Loucy (cell line): ENCODE results near the gene ROBO2.

Source experiments
- H2AFZ ChIP-seq: fragments of 200-600 bp; sonication (generic); 2 replicates; pipeline ENCODE4 v1.6.0; 2016; ENCODE audit warnings: antibody characterized with exemption, mild to moderate bottlenecking, low read length, moderate library complexity
- H3F3A ChIP-seq: fragments of 200-600 bp; 2 replicates; pipeline ENCODE4 v1.6.0; 2016; ENCODE audit warnings: antibody characterized with exemption, low read depth, mild to moderate bottlenecking
- H3K27me3 ChIP-seq: fragments of 200-600 bp; sonication (generic); 2 replicates; pipeline ENCODE4 v1.6.1; 2014; ENCODE audit warnings: low read length, mild to moderate bottlenecking; ENCODE audit not compliant: insufficient read depth, poor library complexity, severe bottlenecking
- H3K36me3 ChIP-seq: fragments of 200-600 bp; sonication (generic); 2 replicates; pipeline ENCODE4 v1.6.1; 2016; ENCODE audit warnings: low read length; ENCODE audit not compliant: insufficient read depth
- H3K4me1 ChIP-seq: fragments of 200-600 bp; sonication (generic); 2 replicates; pipeline ENCODE4 v1.5.1; 2014; ENCODE audit warnings: low read length, mild to moderate bottlenecking; ENCODE audit not compliant: insufficient read depth, poor library complexity, severe bottlenecking
- H3K4me2 ChIP-seq: fragments of 200-600 bp; sonication (generic); 2 replicates; pipeline ENCODE4 v1.6.0; 2014; ENCODE audit warnings: antibody characterized with exemption, low read length, low read depth, mild to moderate bottlenecking; ENCODE audit not compliant: poor library complexity, severe bottlenecking
- H3K4me3 ChIP-seq: fragments of 200-600 bp; sonication (generic); 2 replicates; pipeline ENCODE4 v1.5.1; 2014; ENCODE audit warnings: low read length, mild to moderate bottlenecking, mixed read lengths; ENCODE audit not compliant: poor library complexity, severe bottlenecking
- H3K79me2 ChIP-seq: fragments of 200-600 bp; sonication (generic); 2 replicates; pipeline ENCODE4 v1.6.1; 2014; ENCODE audit warnings: low read length; ENCODE audit not compliant: insufficient read depth
- H3K9ac ChIP-seq: fragments of 200-600 bp; sonication (generic); 2 replicates; pipeline ENCODE4 v1.6.0; 2014; ENCODE audit warnings: mild to moderate bottlenecking, low read depth, low read length, moderate library complexity; ENCODE audit not compliant: poor library complexity, severe bottlenecking
- H3K9me2 ChIP-seq: fragments of 200-600 bp; sonication (generic); replicated peaks from 2 replicates; pipeline ENCODE4 v1.6.1; 2016; ENCODE audit warnings: low read depth, low read length, mixed read lengths
- H3K9me3 ChIP-seq: fragments of 200-600 bp; sonication (generic); 2 replicates; pipeline ENCODE4 v1.6.1; 2014; ENCODE audit warnings: mild to moderate bottlenecking, antibody characterized with exemption, low read length, low read depth; ENCODE audit not compliant: insufficient read depth
- H4K20me1 ChIP-seq: fragments of 200-600 bp; sonication (generic); 2 replicates; pipeline ENCODE4 v1.6.0; 2014; ENCODE audit warnings: antibody characterized with exemption, low read length, mild to moderate bottlenecking; ENCODE audit not compliant: insufficient read depth, poor library complexity, severe bottlenecking
- EZH2phosphoT487 ChIP-seq: fragments of 200-600 bp; IDR thresholded peaks from 2 replicates; pipeline ENCODE4 v1.6.1; 2018; ENCODE audit warnings: antibody characterized with exemption, mild to moderate bottlenecking, moderate library complexity, borderline replicate concordance
- TF ChIP-seq, protein P1 (sequence below): fragments of 200-600 bp; sonication (generic); conservative IDR thresholded peaks from 2 replicates; pipeline ENCODE4 v1.5.1; 2014; ENCODE audit warnings: mild to moderate bottlenecking, antibody characterized with exemption, low read length

ROBO2 gene

DNA sequence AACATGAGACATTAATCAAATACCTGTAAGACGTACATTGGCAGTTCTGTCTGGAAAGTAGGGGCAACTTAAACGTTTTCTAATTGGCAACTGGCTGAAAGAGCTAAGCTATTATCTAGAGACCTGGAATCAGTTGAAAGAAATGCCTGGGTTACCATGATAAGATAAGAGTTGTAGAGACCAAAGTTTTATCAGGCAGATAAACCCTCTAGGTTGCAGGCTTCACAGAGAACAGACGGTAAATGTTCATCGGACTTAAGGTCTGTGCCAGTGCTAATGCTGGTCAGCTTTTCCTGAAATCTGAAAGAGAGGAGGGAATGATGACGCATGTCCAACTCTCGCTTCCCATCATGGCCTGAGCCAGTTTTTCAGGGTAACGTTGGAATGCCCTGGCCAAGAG lies 196.2 kb downstream of the ROBO2 start:
- Histone ChIP-seq H3K4me3 (no peak overlapping the region), H3K9ac (no peak overlapping the region), H3K27me3 (no peaks in the 10 kb centered on the region), H3K4me1 (no peaks in the 10 kb centered on the region), H3K79me2 (no peaks in the 10 kb centered on the region), H3K4me2 (no peak overlapping the region), H3F3A (no peaks in the 10 kb centered on the region), H3K36me3 (no peaks in the 10 kb centered on the region), H2AFZ (no peak overlapping the region), H3K9me3 (no peaks in the 10 kb centered on the region), H3K9me2 (no peaks in the 10 kb centered on the region), H4K20me1 (no peaks in the 10 kb centered on the region)
- no peak for TF ChIP-seq EZH2phosphoT487
- TF ChIP-seq, protein P1, sequence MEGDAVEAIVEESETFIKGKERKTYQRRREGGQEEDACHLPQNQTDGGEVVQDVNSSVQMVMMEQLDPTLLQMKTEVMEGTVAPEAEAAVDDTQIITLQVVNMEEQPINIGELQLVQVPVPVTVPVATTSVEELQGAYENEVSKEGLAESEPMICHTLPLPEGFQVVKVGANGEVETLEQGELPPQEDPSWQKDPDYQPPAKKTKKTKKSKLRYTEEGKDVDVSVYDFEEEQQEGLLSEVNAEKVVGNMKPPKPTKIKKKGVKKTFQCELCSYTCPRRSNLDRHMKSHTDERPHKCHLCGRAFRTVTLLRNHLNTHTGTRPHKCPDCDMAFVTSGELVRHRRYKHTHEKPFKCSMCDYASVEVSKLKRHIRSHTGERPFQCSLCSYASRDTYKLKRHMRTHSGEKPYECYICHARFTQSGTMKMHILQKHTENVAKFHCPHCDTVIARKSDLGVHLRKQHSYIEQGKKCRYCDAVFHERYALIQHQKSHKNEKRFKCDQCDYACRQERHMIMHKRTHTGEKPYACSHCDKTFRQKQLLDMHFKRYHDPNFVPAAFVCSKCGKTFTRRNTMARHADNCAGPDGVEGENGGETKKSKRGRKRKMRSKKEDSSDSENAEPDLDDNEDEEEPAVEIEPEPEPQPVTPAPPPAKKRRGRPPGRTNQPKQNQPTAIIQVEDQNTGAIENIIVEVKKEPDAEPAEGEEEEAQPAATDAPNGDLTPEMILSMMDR = no peak

DNA sequence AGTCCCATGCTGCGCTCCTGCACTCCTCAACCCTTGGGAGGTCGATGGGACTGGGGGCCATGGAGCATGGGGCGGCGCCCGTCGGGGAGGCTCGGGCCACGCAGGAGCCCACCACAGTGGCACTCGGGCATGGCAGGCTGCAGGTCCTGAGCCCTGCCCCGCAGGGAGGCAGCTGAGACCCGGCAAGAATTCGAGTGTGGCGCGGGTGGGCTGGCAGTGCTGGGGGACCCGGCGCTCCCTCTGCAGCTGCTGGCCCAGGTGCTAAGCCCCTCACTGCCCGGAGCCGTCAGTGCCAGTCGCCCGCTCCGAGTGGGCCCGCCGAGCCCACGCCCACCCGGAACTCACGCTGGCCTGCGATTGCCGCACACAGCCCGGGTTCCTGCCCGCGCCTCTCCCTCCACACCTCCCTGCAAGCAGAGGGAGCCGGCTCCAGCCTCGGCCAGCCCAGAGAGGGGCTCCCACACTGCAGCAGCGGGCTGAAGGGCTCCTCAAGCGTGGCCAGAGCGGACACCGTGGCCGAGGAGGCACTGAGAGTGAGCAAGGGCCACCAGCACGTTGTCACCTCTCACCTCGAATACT lies 200.3 kb downstream of the ROBO2 start:
- no peaks in the 10 kb centered on the region for H3K79me2 ChIP-seq
- H3K4me1 ChIP-seq = no peaks in the 10 kb centered on the region
- H3K4me3 ChIP-seq = no peak overlapping the region
- H3K9ac ChIP-seq = no peak overlapping the region
- no peak for TF ChIP-seq EZH2phosphoT487
- TF ChIP-seq, protein P1 = no peak
- H4K20me1 ChIP-seq = no peaks in the 10 kb centered on the region
- H3K9me2 ChIP-seq = no peaks in the 10 kb centered on the region
- H3F3A ChIP-seq = no peaks in the 10 kb centered on the region
- H3K9me3 ChIP-seq = no peaks in the 10 kb centered on the region
- no peaks in the 10 kb centered on the region for H3K36me3 ChIP-seq
- no peaks in the 10 kb centered on the region for H3K27me3 ChIP-seq
- no peak overlapping the region for H2AFZ ChIP-seq
- no peak overlapping the region for H3K4me2 ChIP-seq

DNA sequence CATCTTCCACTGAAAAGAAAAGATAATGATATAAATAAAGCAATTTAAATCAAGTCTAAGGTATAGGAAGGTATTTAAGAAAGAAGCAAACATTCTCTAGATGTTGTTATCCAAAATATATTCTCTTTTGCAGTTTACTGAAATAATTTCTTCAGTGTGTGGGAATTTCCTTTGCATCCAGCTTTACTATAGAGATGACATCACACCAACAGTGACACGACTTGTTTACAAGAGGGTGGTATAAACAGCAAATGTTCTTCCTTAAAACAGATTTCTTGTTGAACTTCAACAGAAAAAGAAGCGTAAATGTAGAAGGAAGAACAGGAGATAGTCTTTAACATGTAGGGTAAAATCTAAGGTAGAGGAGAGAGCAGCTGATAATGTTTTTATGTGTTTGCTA lies 202.5 kb downstream of the ROBO2 start:
- H3K27me3 ChIP-seq = no peaks in the 10 kb centered on the region
- no peaks in the 10 kb centered on the region for H3K36me3 ChIP-seq
- no peak overlapping the region for H3K9ac ChIP-seq
- no peaks in the 10 kb centered on the region for H3K4me1 ChIP-seq
- H3K9me3 ChIP-seq = no peaks in the 10 kb centered on the region
- TF ChIP-seq EZH2phosphoT487 = no peak
- TF ChIP-seq, protein P1 = no peak
- H3K4me2 ChIP-seq = no peak overlapping the region
- H3K79me2 ChIP-seq = no peaks in the 10 kb centered on the region
- no peaks in the 10 kb centered on the region for H4K20me1 ChIP-seq
- H2AFZ ChIP-seq = no peak overlapping the region
- no peaks in the 10 kb centered on the region for H3K9me2 ChIP-seq
- no peak overlapping the region for H3K4me3 ChIP-seq
- H3F3A ChIP-seq = no peaks in the 10 kb centered on the region
